ENCODE measurements around the gene CACNG4.

DNA sequence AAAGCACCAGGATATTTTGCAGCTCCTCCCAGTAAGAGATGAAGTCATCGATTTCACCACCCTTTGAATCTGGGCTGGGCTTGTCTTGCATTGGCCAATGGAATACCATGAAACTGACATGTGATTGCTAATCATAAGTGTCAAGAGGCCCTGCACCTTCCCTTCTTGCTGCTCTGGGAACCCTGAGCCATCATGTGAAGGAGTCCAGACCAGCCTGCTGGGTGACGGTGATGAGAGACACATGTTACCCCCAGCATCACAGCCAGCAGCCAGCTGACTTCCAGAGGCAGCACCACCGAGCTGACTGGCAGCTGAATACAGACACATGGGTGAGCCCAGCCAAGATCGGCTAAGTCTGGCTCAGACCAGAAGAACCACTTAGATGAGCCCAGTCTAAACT lies 43.6 kb upstream of the CACNG4 start:
- TF ChIP-seq, protein P1, sequence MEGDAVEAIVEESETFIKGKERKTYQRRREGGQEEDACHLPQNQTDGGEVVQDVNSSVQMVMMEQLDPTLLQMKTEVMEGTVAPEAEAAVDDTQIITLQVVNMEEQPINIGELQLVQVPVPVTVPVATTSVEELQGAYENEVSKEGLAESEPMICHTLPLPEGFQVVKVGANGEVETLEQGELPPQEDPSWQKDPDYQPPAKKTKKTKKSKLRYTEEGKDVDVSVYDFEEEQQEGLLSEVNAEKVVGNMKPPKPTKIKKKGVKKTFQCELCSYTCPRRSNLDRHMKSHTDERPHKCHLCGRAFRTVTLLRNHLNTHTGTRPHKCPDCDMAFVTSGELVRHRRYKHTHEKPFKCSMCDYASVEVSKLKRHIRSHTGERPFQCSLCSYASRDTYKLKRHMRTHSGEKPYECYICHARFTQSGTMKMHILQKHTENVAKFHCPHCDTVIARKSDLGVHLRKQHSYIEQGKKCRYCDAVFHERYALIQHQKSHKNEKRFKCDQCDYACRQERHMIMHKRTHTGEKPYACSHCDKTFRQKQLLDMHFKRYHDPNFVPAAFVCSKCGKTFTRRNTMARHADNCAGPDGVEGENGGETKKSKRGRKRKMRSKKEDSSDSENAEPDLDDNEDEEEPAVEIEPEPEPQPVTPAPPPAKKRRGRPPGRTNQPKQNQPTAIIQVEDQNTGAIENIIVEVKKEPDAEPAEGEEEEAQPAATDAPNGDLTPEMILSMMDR (IDR thresholded peaks at IDR 0.05; ENCODE audit: poor library complexity, severe bottlenecking) = no peak
- TF ChIP-seq EZH2 (IDR thresholded peaks at IDR 0.05; ENCODE audit: borderline replicate concordance, insufficient read depth, low read length, poor library complexity, severe bottlenecking) (no peak), TAF1 (IDR thresholded peaks at IDR 0.05; ENCODE audit: low read depth) (no peak), SMC3 (conservative IDR thresholded peaks at IDR 0.05; ENCODE audit: poor library complexity) (no peak), EP300 (conservative IDR thresholded peaks at IDR 0.05; ENCODE audit: poor library complexity, severe bottlenecking) (no peak)
- TF ChIP-seq, protein P2, sequence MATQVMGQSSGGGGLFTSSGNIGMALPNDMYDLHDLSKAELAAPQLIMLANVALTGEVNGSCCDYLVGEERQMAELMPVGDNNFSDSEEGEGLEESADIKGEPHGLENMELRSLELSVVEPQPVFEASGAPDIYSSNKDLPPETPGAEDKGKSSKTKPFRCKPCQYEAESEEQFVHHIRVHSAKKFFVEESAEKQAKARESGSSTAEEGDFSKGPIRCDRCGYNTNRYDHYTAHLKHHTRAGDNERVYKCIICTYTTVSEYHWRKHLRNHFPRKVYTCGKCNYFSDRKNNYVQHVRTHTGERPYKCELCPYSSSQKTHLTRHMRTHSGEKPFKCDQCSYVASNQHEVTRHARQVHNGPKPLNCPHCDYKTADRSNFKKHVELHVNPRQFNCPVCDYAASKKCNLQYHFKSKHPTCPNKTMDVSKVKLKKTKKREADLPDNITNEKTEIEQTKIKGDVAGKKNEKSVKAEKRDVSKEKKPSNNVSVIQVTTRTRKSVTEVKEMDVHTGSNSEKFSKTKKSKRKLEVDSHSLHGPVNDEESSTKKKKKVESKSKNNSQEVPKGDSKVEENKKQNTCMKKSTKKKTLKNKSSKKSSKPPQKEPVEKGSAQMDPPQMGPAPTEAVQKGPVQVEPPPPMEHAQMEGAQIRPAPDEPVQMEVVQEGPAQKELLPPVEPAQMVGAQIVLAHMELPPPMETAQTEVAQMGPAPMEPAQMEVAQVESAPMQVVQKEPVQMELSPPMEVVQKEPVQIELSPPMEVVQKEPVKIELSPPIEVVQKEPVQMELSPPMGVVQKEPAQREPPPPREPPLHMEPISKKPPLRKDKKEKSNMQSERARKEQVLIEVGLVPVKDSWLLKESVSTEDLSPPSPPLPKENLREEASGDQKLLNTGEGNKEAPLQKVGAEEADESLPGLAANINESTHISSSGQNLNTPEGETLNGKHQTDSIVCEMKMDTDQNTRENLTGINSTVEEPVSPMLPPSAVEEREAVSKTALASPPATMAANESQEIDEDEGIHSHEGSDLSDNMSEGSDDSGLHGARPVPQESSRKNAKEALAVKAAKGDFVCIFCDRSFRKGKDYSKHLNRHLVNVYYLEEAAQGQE (IDR thresholded peaks at IDR 0.05; ENCODE audit: borderline replicate concordance) = no peak

All from neural cell (in vitro differentiated cells).